ENCODE data around the gene EEIG1. TPM values are rescaled to one million over a fixed set of nuclear protein-coding genes. Genes with fewer than 3 reads are reported as not detected.
A peak's percentile ranks its signal among the peaks of the same experiment; 100 is the strongest.

The EEIG1 gene
- total RNA-seq, 1 donor from 2014 or later = 36.0 TPM

DNA sequence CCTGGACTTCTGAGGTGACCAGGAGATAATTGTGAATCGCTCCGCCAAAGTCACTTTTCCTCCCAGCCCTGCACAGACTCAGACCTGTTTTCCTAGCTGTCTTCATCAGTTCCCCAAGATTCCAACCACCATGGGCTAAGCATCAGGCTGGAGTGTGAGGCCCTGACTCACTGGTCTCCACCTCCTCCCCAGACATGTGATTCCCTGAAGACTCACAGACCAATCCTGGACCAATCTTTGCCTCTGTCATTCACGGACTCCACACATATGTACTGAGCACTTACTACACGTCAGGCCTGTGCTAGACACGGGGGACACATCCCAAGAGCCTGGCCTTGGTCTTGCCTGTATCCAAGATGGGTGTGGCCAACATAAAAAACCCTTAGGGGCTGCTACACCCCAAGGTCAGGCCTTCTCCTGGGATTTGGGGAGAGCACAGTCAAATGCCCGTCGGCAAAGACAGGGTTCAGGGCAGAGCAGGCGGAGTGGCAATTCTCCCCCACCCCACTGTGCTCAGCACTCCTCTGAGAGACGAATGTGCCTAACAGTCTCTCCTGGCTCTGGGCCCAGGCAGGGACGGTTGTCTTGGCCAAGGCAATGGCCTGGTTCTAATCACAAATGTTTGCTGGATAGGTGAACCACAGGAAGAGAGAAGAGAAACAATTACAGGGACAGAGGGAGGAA, 11.9 kb downstream of the EEIG1 start:
- Histone ChIP-seq H3K9me3 (no peaks in the 10 kb centered on the region), H3K27ac (peak overlapping the region; percentile 34), H3K4me1 (peaks cover 97% of the 10 kb centered on the region), H3K4me3 (no peak overlapping the region), H3K27me3 (ENCODE audit: low read depth) (no peaks in the 10 kb centered on the region), H3K36me3 (no peaks in the 10 kb centered on the region)
- TF ChIP-seq CTCF (IDR thresholded peaks at IDR 0.05) = no peak
- no peak for ATAC-seq
- intact Hi-C loops (cut with DNase I) = no loop called here
- DNase-seq = no peak

DNA sequence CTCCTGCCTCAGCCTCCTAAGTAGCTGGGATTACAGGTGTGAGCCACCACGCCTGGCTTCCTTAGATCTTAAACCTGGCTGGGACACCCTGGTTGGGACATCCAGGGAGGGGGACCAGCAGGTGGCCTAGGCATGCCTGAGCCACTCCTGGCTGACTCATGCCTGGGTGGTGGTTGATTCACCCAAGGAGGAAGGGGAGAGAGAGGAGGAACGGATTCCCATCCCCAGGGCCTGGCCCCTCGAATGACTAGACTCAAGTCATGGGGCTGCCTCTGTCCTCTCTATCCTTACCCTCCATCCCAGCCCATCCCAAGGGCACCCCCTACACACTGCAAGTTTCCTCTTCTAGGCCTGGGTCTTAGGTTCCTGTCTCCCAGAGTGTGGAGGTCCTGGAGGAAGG, 12.7 kb downstream of the EEIG1 start:
- Histone ChIP-seq H3K27ac (peak overlapping the region; percentile 34), H3K9me3 (no peaks in the 10 kb centered on the region), H3K4me1 (peaks cover 97% of the 10 kb centered on the region), H3K4me3 (no peak overlapping the region), H3K27me3 (ENCODE audit: low read depth) (no peaks in the 10 kb centered on the region), H3K36me3 (no peaks in the 10 kb centered on the region)
- TF ChIP-seq CTCF (IDR thresholded peaks at IDR 0.05) = no peak
- DNase-seq (no peak), ATAC-seq (peak in 1 of 2 donors; percentile 25)
- intact Hi-C loops (cut with DNase I) = no loop called here

DNA sequence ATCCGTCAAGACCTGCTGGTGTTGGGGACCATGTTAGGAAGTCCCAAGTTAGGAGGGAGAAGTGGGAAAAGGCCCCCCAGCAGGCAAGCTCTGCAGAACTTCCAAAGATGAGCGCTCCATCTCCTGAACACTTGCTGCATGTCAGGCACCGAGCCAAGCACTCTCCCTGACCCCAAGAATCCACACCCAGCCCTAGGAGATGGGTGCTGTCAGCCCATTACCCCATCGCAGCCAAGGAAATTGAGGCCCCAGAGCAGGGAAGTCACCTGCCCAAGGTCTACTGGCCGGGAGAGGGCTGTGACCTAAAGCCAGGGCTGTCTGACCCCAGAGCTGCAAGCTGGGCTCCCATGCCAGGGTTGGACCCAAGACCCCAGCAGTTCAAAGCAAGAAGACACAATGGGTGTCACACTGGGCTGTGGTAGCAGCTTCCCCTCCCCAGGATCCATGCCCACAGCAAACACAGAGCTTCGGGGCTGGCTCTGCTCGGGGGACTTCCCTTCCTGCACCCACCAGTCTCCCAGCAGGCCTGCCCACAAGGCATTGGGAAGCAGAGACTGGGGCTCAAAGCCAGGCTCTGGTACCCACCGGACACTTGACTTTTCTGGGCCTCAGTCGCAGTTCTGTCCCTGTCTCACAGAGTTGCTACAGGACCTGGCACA, 13.5 kb downstream of the EEIG1 start:
- H3K27ac ChIP-seq = peak overlapping the region; percentile 84
- H3K9me3 ChIP-seq = no peaks in the 10 kb centered on the region
- intact Hi-C loops (cut with DNase I) = no loop called here
- no peak overlapping the region for H3K4me3 ChIP-seq
- DNase-seq = no peak
- ATAC-seq = no peak
- no peaks in the 10 kb centered on the region for H3K27me3 ChIP-seq (ENCODE audit: low read depth)
- H3K36me3 ChIP-seq = no peaks in the 10 kb centered on the region
- no peak for TF ChIP-seq CTCF (IDR thresholded peaks at IDR 0.05)
- peaks cover 97% of the 10 kb centered on the region for H3K4me1 ChIP-seq

DNA sequence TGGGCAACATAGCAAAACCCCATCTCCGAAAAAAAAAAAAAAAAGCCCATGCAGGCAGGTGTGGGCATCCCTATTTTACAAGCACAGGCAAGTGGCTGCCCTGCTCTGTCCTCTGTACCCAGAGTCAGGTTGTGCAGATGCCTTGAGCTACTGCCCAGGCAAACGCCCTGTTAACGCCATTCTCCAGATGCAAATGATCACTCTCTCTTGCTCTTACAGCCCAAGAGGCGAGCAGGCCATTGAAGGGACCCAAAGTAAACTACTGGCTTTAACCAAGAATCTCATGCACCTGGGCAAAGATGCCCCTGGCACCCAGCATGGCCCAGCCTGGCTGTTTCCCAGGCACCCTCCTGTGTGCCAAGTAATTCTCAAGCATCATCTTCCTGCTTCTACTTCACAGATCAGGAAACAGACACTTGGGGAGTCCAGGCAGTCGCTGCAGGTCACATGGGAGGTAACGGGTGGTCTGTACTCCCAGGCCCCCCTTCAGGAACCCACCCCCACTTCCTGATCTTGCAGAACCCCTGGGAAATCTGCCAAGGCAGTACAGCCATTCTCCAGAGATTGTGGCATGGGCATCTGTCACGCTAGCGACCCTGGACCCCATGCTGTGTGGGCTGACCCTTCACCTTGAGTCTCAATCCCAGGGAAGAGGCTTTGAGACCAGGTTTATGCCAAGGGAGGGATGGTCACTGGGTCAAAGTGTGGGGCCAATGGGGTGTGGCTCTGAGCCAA, 14.2 kb downstream of the EEIG1 start:
- no peaks in the 10 kb centered on the region for H3K9me3 ChIP-seq
- DNase-seq = no peak
- H3K4me1 ChIP-seq = peaks cover 90% of the 10 kb centered on the region
- H3K27me3 ChIP-seq (ENCODE audit: low read depth) = no peaks in the 10 kb centered on the region
- no peak overlapping the region for H3K4me3 ChIP-seq
- no peak for TF ChIP-seq CTCF (IDR thresholded peaks at IDR 0.05)
- intact Hi-C loops (cut with DNase I) = no loop called here
- H3K36me3 ChIP-seq = no peaks in the 10 kb centered on the region
- ATAC-seq = peak in 1 of 2 donors; percentile 6
- H3K27ac ChIP-seq = peak overlapping the region; percentile 84

DNA sequence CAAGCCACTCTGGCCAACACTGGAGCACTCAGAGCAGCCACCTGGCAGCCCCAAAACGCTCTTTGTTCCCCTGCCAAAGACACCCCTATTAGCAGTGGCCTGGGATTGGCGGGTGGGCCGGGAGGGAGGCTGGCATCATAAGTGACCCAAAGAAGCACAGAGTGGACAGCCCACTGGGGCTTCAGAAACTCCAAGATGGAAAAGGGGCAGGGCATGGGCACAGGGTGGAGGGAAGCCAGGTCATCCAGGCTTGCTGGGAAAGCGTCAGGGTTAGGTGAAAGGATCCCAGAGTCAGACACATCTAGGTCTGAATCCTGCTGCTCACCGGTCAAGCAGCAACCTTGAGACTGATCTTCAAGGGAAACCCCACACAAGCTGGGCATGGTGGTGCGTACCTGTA, 14.8 kb downstream of the EEIG1 start:
- TF ChIP-seq CTCF (IDR thresholded peaks at IDR 0.05) = no peak
- no peak for DNase-seq
- H3K4me1 ChIP-seq = peaks cover 85% of the 10 kb centered on the region
- no peaks in the 10 kb centered on the region for H3K27me3 ChIP-seq (ENCODE audit: low read depth)
- H3K9me3 ChIP-seq = no peaks in the 10 kb centered on the region
- H3K27ac ChIP-seq = peak overlapping the region; percentile 84
- H3K36me3 ChIP-seq = no peaks in the 10 kb centered on the region
- peak; percentile 1 to 10 for ATAC-seq
- H3K4me3 ChIP-seq = peak overlapping the region; percentile 27
- intact Hi-C loops (cut with DNase I) = no loop called here

Data from lower lobe of right lung (tissue), 2 donors.